ENCODE results near the gene MPPED2. TPM values are rescaled to one million over a fixed set of nuclear protein-coding genes. Genes with fewer than 3 reads are reported as not detected.

MPPED2 gene
- total RNA-seq, 4 donors from 2014 or later, result 0.51 to 19.5 (median 9.3) TPM

DNA sequence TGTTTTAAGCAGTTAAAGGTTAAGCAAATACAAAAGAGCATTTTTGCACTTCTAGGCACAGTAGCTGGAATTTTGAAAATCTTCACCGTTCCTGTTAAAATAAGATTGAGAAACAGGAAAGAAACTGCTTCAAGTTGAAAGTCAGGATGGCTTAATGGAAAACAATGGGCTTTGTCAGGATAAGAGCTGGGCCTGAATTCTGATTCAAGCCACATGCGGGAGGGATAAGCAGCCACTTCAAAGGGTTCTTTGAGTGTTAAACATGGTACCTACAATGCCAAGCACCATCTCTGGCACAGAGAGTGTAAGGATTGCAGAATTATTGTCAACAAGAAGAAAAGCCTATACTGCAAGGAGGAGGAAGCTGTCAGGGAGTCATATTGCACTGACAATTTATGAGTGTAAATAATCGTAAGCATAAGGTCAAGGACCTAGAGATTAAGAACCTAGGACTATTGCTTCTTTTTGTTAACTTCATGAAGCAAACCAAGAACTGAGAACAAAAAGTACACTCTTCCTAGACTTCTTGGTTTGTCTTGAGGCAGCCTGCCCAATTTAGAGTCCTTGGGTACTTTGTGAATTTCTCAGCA, 32.5 kb downstream of the MPPED2 start:
- no peak for DNase-seq
- Histone ChIP-seq H3K9me3 (no peaks in the 10 kb centered on the region), H3K4me3 (no peak overlapping the region), H3K27me3 (no peaks in the 10 kb centered on the region), H3K36me3 (no peaks in the 10 kb centered on the region), H3K4me1 (no peaks in the 10 kb centered on the region), H3K27ac (no peak overlapping the region)
- intact Hi-C loops (cut with DNase I; ENCODE audit: low total_unique reads), result no loop called here
- no peak for TF ChIP-seq POLR2A (IDR thresholded peaks at IDR 0.05)
- TF ChIP-seq, protein P1, sequence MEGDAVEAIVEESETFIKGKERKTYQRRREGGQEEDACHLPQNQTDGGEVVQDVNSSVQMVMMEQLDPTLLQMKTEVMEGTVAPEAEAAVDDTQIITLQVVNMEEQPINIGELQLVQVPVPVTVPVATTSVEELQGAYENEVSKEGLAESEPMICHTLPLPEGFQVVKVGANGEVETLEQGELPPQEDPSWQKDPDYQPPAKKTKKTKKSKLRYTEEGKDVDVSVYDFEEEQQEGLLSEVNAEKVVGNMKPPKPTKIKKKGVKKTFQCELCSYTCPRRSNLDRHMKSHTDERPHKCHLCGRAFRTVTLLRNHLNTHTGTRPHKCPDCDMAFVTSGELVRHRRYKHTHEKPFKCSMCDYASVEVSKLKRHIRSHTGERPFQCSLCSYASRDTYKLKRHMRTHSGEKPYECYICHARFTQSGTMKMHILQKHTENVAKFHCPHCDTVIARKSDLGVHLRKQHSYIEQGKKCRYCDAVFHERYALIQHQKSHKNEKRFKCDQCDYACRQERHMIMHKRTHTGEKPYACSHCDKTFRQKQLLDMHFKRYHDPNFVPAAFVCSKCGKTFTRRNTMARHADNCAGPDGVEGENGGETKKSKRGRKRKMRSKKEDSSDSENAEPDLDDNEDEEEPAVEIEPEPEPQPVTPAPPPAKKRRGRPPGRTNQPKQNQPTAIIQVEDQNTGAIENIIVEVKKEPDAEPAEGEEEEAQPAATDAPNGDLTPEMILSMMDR (IDR thresholded peaks at IDR 0.05), result no peak

GRCh38 chr11:30552839-30553238, 33.3 kb downstream of the MPPED2 start:
- H3K27me3 ChIP-seq, result no peaks in the 10 kb centered on the region
- no peak overlapping the region for H3K4me3 ChIP-seq
- H3K27ac ChIP-seq, result no peak overlapping the region
- H3K4me1 ChIP-seq, result no peaks in the 10 kb centered on the region
- DNase-seq, result no peak
- H3K9me3 ChIP-seq, result no peaks in the 10 kb centered on the region
- TF ChIP-seq, protein P1 (IDR thresholded peaks at IDR 0.05), result no peak
- no peak for TF ChIP-seq POLR2A (IDR thresholded peaks at IDR 0.05)
- no peaks in the 10 kb centered on the region for H3K36me3 ChIP-seq
- intact Hi-C loops (cut with DNase I; ENCODE audit: low total_unique reads), result no loop called here

GRCh38 chr11:30550022-30550542, 36.1 kb downstream of the MPPED2 start:
- Histone ChIP-seq H3K4me3 (no peak overlapping the region), H3K9me3 (no peaks in the 10 kb centered on the region), H3K27ac (peak overlapping the region; percentile 48 to 49), H3K4me1 (no peaks in the 10 kb centered on the region), H3K36me3 (no peaks in the 10 kb centered on the region), H3K27me3 (no peaks in the 10 kb centered on the region)
- DNase-seq, result no peak
- intact Hi-C loops (cut with DNase I; ENCODE audit: low total_unique reads), result no loop called here
- no peak for TF ChIP-seq POLR2A (IDR thresholded peaks at IDR 0.05)
- TF ChIP-seq, protein P1 (IDR thresholded peaks at IDR 0.05), result no peak

GRCh38 chr11:30549565-30549964, 36.6 kb downstream of the MPPED2 start:
- no peaks in the 10 kb centered on the region for H3K27me3 ChIP-seq
- no peaks in the 10 kb centered on the region for H3K36me3 ChIP-seq
- intact Hi-C loops (cut with DNase I; ENCODE audit: low total_unique reads), result no loop called here
- H3K4me1 ChIP-seq, result no peaks in the 10 kb centered on the region
- H3K27ac ChIP-seq, result peak overlapping the region; percentile 48 to 49
- no peak for DNase-seq
- TF ChIP-seq, protein P1 (IDR thresholded peaks at IDR 0.05), result no peak
- TF ChIP-seq POLR2A (IDR thresholded peaks at IDR 0.05), result no peak
- H3K4me3 ChIP-seq, result no peak overlapping the region
- H3K9me3 ChIP-seq, result no peaks in the 10 kb centered on the region

DNA sequence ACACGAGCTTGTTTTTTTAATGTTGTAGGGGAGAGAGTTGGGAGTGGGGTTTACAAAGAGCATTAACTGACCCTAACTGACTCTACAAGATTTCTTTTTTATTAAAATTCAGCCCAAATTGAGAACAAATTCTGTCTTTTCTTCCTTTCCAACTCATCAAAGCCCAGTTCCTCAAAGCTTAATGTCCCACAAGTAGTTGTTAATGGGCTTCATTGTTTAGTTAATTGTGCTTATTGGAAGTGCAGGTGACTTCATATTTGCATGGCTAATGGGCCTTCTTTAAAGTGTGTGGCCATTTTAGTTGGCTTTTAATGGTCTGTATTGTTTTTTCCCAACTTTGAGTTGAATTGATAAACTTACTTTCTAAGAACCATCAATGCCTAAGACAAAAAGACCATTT, 39.8 kb downstream of the MPPED2 start:
- no peak for TF ChIP-seq POLR2A (IDR thresholded peaks at IDR 0.05)
- TF ChIP-seq, protein P1 (IDR thresholded peaks at IDR 0.05), result no peak
- H3K4me3 ChIP-seq, result no peak overlapping the region
- intact Hi-C loops (cut with DNase I; ENCODE audit: low total_unique reads), result no loop called here
- H3K9me3 ChIP-seq, result no peaks in the 10 kb centered on the region
- H3K27me3 ChIP-seq, result no peaks in the 10 kb centered on the region
- no peak overlapping the region for H3K27ac ChIP-seq
- H3K36me3 ChIP-seq, result no peaks in the 10 kb centered on the region
- no peak for DNase-seq
- no peaks in the 10 kb centered on the region for H3K4me1 ChIP-seq
